GM12892 (cell line): ENCODE data around the gene MTHFR.

Experiments
- POLR2A ChIP-seq: IDR thresholded peaks from 2 replicates; pipeline ENCODE4 v1.6.1; 2011; ENCODE audit warnings: low read depth, low read length, control low read depth
- POLR2AphosphoS5 ChIP-seq: IDR thresholded peaks from 2 replicates; pipeline ENCODE4 v1.6.1; 2011; ENCODE audit warnings: low read depth, low read length, control low read depth
- TAF1 ChIP-seq: IDR thresholded peaks from 2 replicates; pipeline ENCODE4 v1.6.1; 2011; ENCODE audit warnings: low read depth, mild to moderate bottlenecking, control low read depth, low read length, borderline replicate concordance

- TF ChIP-seq POLR2AphosphoS5 (no peak), POLR2A (no peak), TAF1 (no peak)
These were observed 33.3 kb downstream of the MTHFR start for GRCh38 chr1:11772458-11772857.
